Measurements from ENCODE around the gene KLHL21. TPM values are rescaled to one million over a fixed set of nuclear protein-coding genes. Genes with fewer than 3 reads are reported as not detected.
A peak's percentile ranks its signal among the peaks of the same experiment; 100 is the strongest.
"Not testable (repeated sequence)": the region's sequence is repeated elsewhere in the genome, so short reads cannot be mapped to it uniquely, and the experiment has no call there.

KLHL21 gene
- polyA plus RNA-seq (2011; rRNA removed) (8.5 and 19.2 TPM in 2 replicates), polyA minus RNA-seq (2011; rRNA and poly(A)+ RNA removed) (12.9 and 13.2 TPM in 2 replicates)

GRCh38 chr1:6602669-6603237 lies at the start of gene KLHL21:
Gene KLHL21 (minus strand): TSS chr1:6602869. CDS start chr1:6602817, 52 bp downstream.
- no peak for TF ChIP-seq CTCF (IDR thresholded peaks at IDR 0.05; ENCODE audit: insufficient read depth, low read depth, low read length)
- peak; percentile 35 for DNase-seq (ENCODE audit: low read depth)
- POLR2A ChIA-PET: interaction anchor here (0.6 kb wide), 1 partner anchor 8 kb away, joined by 3 read pairs; no protein-coding TSS in a partner anchor
- CTCF ChIA-PET: interaction anchor here (1.0 to 5.6 kb wide), 4 partner anchors 11 to 79 kb away, joined by 3 to 29 read pairs (median 5); partner anchors contain the start of genes NOL9 and TAS1R1
- H3K4me3 ChIP-seq (ENCODE audit: low read depth, low read length): peak within 1 kb of the TSS; percentile 97
- no peaks in the 10 kb centered on the region for H3K27me3 ChIP-seq (ENCODE audit: control insufficient read depth, insufficient read depth, low read length)
- peaks cover 14% of the 10 kb centered on the region for H3K36me3 ChIP-seq (ENCODE audit: control insufficient read depth, insufficient read depth, low read length)

GRCh38 chr1:6651909-6652308 lies 49.2 kb upstream of the KLHL21 start:
- peaks cover 7% of the 10 kb centered on the region for H3K36me3 ChIP-seq (ENCODE audit: control insufficient read depth, insufficient read depth, low read length)
- DNase-seq (ENCODE audit: low read depth): no peak
- ChIA-PET POLR2A (no interaction called here), CTCF (interaction anchor here (1.0 kb wide), 1 partner anchor 18 kb away, joined by 3 read pairs; no protein-coding TSS in a partner anchor)
- TF ChIP-seq CTCF (IDR thresholded peaks at IDR 0.05; ENCODE audit: insufficient read depth, low read depth, low read length): no peak
- H3K4me3 ChIP-seq (ENCODE audit: low read depth, low read length): no peak overlapping the region
- no peaks in the 10 kb centered on the region for H3K27me3 ChIP-seq (ENCODE audit: control insufficient read depth, insufficient read depth, low read length)

- H3K36me3 ChIP-seq (ENCODE audit: control insufficient read depth, insufficient read depth, low read length): peaks cover 18% of the 10 kb centered on the region
- CTCF ChIA-PET: interaction anchor here (0.6 to 5.1 kb wide), 4 partner anchors 12 to 203 kb away, joined by 3 to 30 read pairs (median 3); partner anchors contain the start of genes NOL9 and TAS1R1
Observed at GRCh38 chr1:6648556-6648955, 45.9 kb upstream of the KLHL21 start.

GRCh38 chr1:6646499-6647148 lies 44.0 kb upstream of the KLHL21 start:
- peaks cover 17% of the 10 kb centered on the region for H3K36me3 ChIP-seq (ENCODE audit: control insufficient read depth, insufficient read depth, low read length)
- no peaks in the 10 kb centered on the region for H3K27me3 ChIP-seq (ENCODE audit: control insufficient read depth, insufficient read depth, low read length)
- no peak overlapping the region for H3K4me3 ChIP-seq (ENCODE audit: low read depth, low read length)
- peak; percentile 61 for TF ChIP-seq CTCF (IDR thresholded peaks at IDR 0.05; ENCODE audit: insufficient read depth, low read depth, low read length)
- no peak for DNase-seq (ENCODE audit: low read depth)
- POLR2A ChIA-PET: interaction anchor here (0.5 kb wide), 1 partner anchor 9 kb away, joined by 14 read pairs; no protein-coding TSS in a partner anchor
- CTCF ChIA-PET: interaction anchor here (0.6 to 5.1 kb wide), 29 partner anchors 10 to 303 kb away, joined by 3 to 30 read pairs (median 3); partner anchors contain the start of genes KLHL21, NOL9, PLEKHG5 and TAS1R1

More at GRCh38 chr1:6648556-6648955, 45.9 kb upstream of the KLHL21 start:
- Histone ChIP-seq H3K27me3 (ENCODE audit: control insufficient read depth, insufficient read depth, low read length) (no peaks in the 10 kb centered on the region), H3K4me3 (ENCODE audit: low read depth, low read length) (no peak overlapping the region)
- TF ChIP-seq CTCF (IDR thresholded peaks at IDR 0.05; ENCODE audit: insufficient read depth, low read depth, low read length): no peak
- POLR2A ChIA-PET: no interaction called here
- DNase-seq (ENCODE audit: low read depth): no peak

- no peak overlapping the region for H3K4me3 ChIP-seq (ENCODE audit: low read depth, low read length)
- DNase-seq (ENCODE audit: low read depth): no peak
- H3K27me3 ChIP-seq (ENCODE audit: control insufficient read depth, insufficient read depth, low read length): no peaks in the 10 kb centered on the region
- H3K36me3 ChIP-seq (ENCODE audit: control insufficient read depth, insufficient read depth, low read length): peaks cover 18% of the 10 kb centered on the region
- CTCF ChIA-PET: interaction anchor here (1.4 to 5.1 kb wide), 7 partner anchors 10 to 158 kb away, joined by 3 to 30 read pairs (median 21); partner anchors contain the start of genes NOL9, PLEKHG5 and TAS1R1
- POLR2A ChIA-PET: interaction anchor here (0.6 kb wide), 1 partner anchor 11 kb away, joined by 8 read pairs; no protein-coding TSS in a partner anchor
- TF ChIP-seq CTCF (IDR thresholded peaks at IDR 0.05; ENCODE audit: insufficient read depth, low read depth, low read length): no peak
Observed at GRCh38 chr1:6645018-6645417, 42.3 kb upstream of the KLHL21 start.

GRCh38 chr1:6640867-6641266 lies 38.2 kb upstream of the KLHL21 start:
- peaks cover 21% of the 10 kb centered on the region for H3K36me3 ChIP-seq (ENCODE audit: control insufficient read depth, insufficient read depth, low read length)
- H3K27me3 ChIP-seq (ENCODE audit: control insufficient read depth, insufficient read depth, low read length); POLR2A ChIA-PET; H3K4me3 ChIP-seq (ENCODE audit: low read depth, low read length); DNase-seq (ENCODE audit: low read depth): not testable (repeated sequence)
- CTCF ChIA-PET: interaction anchor here (1.0 to 3.6 kb wide), 5 partner anchors 9 to 151 kb away, joined by 3 to 11 read pairs (median 3); partner anchors contain the start of gene PLEKHG5
